HepG2 (cell line): ENCODE results near the gene FGFR1OP2. TPM values are rescaled to one million over a fixed set of nuclear protein-coding genes. Genes with fewer than 3 reads are reported as not detected.

Source experiments
- ATAC-seq: fragments of 200-7000 bp; cut with Tn5 transposase; 3 replicates; pipeline ENCODE4 v1.9.1; 2020; ENCODE audit warnings: mild to moderate bottlenecking, moderate library complexity
- BruUV-seq: library from RNA; stranded (reverse); fragments of 400-500 nt; replicated peaks from 2 replicates; lab custom pipeline; 2021; lab: Mats Ljungman, UMichigan
- CTCF ChIA-PET: fragments of 300-600 bp; formaldehyde crosslinking; extraction: SDS; loops from one replicate; lab custom pipeline; 2021; ENCODE audit warnings: low total read pairs, inconsistent platforms, low intra/inter-chr PET ratio; lab: Yijun Ruan, JAX
- POLR2A ChIA-PET: fragments of 350-600 bp; sonication (Branson Sonifier 250); formaldehyde crosslinking; loops from one replicate; lab custom pipeline; 2020; ENCODE audit warnings: antibody characterized with exemption, inconsistent platforms; lab: Yijun Ruan, JAX
- DNase-seq: peaks from one replicate; pipeline ENCODE4 v3.0.0-alpha.2; 2015; ENCODE audit warnings: low spot score
- FAIRE-seq: peaks from 3 replicates; lab custom pipeline; 2011; peaks lifted over from hg19 to GRCh38; lab: Jason Lieb, UNC
- H2AFZ ChIP-seq: one replicate; pipeline ENCODE4 v1.6.1; 2011; ENCODE audit warnings: low read length, inconsistent platforms
- H3K27ac ChIP-seq: fragments of 300-600 bp; 3 replicates; pipeline ENCODE4 v1.8.0; 2011; ENCODE audit warnings: mixed run types, mild to moderate bottlenecking, mixed read lengths, low read length, inconsistent platforms; ENCODE audit not compliant: insufficient read depth; ENCODE audit errors: extremely low read length
- H3K27me3 ChIP-seq, 2 experiments: fragments of 200-600 bp in 1 of 2; 2 replicates in 1 of 2; 3 replicates in 1 of 2; pipeline versions ENCODE4 v1.6.0 to v1.8.0; 2011; ENCODE audit warnings: low read length in 2 of 2, mild to moderate bottlenecking in 2 of 2, moderate library complexity in 2 of 2, inconsistent platforms in 1 of 2; ENCODE audit not compliant: insufficient read depth in 2 of 2, control insufficient read depth in 1 of 2
- H3K36me3 ChIP-seq, 2 experiments: fragments of 200-600 bp in 1 of 2; replicated peaks in 1 of 2; 2 replicates in 1 of 2; 3 replicates in 1 of 2; pipeline versions ENCODE4 v1.5.1 to v1.8.0; 2011; ENCODE audit warnings: low read length in 2 of 2, inconsistent platforms in 1 of 2; ENCODE audit not compliant: insufficient read depth in 2 of 2, control insufficient read depth in 1 of 2
- H3K4me1 ChIP-seq: 2 replicates; pipeline ENCODE4 v1.5.1; 2012; ENCODE audit warnings: low read length, inconsistent platforms; ENCODE audit not compliant: insufficient read depth
- H3K4me2 ChIP-seq: 2 replicates; pipeline ENCODE4 v1.6.0; 2011; ENCODE audit warnings: low read depth, low read length, inconsistent platforms
- H3K4me3 ChIP-seq, 3 experiments: fragments of 200-600 bp in 1 of 3; sonication (generic), shearing (Covaris generic) in 1 of 3; replicated peaks in 1 of 3; 2 replicates each; pipeline ENCODE4 v1.5.1; 2011 to 2016; ENCODE audit warnings: low read length in 3 of 3, inconsistent platforms in 2 of 3, low read depth in 2 of 3, mild to moderate bottlenecking in 2 of 3, control low read depth in 1 of 3, mixed read lengths in 1 of 3; ENCODE audit not compliant: insufficient read depth in 1 of 3
- H3K79me2 ChIP-seq: one replicate; pipeline ENCODE4 v1.6.1; 2011; ENCODE audit warnings: low read length, inconsistent platforms; ENCODE audit not compliant: insufficient read depth
- H3K9ac ChIP-seq: 2 replicates; pipeline ENCODE4 v1.6.0; 2011; ENCODE audit warnings: mild to moderate bottlenecking, low read depth, low read length, inconsistent platforms; ENCODE audit not compliant: insufficient read depth
- H3K9me3 ChIP-seq: 2 replicates; pipeline ENCODE4 v1.5.1; 2012; ENCODE audit warnings: mild to moderate bottlenecking, low read length
- H4K20me1 ChIP-seq: 2 replicates; pipeline ENCODE4 v1.6.0; 2011; ENCODE audit warnings: inconsistent platforms, mild to moderate bottlenecking, low read length, moderate library complexity; ENCODE audit not compliant: insufficient read depth
- CBX5 ChIP-seq: sonication (generic); formaldehyde crosslinking; IDR thresholded peaks from 2 replicates; pipeline ENCODE4 v1.4.0; 2020; ENCODE audit warnings: missing genetic modification reagents, borderline replicate concordance
- E2F1 ChIP-seq: sonication (generic); formaldehyde crosslinking; IDR thresholded peaks from 2 replicates; pipeline ENCODE4 v1.5.0; 2020; ENCODE audit warnings: missing genetic modification reagents
- EEA1 ChIP-seq: sonication (generic); formaldehyde crosslinking; IDR thresholded peaks from 2 replicates; pipeline ENCODE4 v1.5.1; 2020; ENCODE audit warnings: mild to moderate bottlenecking, missing genetic modification reagents, borderline replicate concordance
- FLYWCH1 ChIP-seq: sonication (generic); formaldehyde crosslinking; IDR thresholded peaks from 2 replicates; pipeline ENCODE4 v1.8.1; 2023; ENCODE audit warnings: mild to moderate bottlenecking, missing genetic modification reagents
- GATAD2A ChIP-seq: IDR thresholded peaks from 2 replicates; pipeline ENCODE4 v1.6.1; 2016
- KAT7 ChIP-seq: IDR thresholded peaks from 2 replicates; pipeline ENCODE4 v1.6.1; 2018; ENCODE audit warnings: borderline replicate concordance, missing compliant biosample characterization
- NFYC ChIP-seq: IDR thresholded peaks from 2 replicates; pipeline ENCODE4 v1.6.1; 2016; ENCODE audit warnings: missing genetic modification reagents, missing compliant biosample characterization
- RBM39 ChIP-seq: fragments of 200-400 bp; formaldehyde crosslinking; IDR thresholded peaks from one replicate; pipeline ENCODE4 v1.6.1; 2018; ENCODE audit warnings: antibody characterized with exemption, mild to moderate bottlenecking, low read depth, low read length; ENCODE audit not compliant: poor library complexity, severe bottlenecking
- SNAI1 ChIP-seq: sonication (generic); formaldehyde crosslinking; IDR thresholded peaks from 2 replicates; pipeline ENCODE4 v1.5.0; 2020; ENCODE audit warnings: mild to moderate bottlenecking, missing genetic modification reagents, borderline replicate concordance
- TCF7 ChIP-seq: sonication (generic); IDR thresholded peaks from 2 replicates; pipeline ENCODE4 v1.6.1; 2016; ENCODE audit warnings: antibody characterized with exemption, low read depth
- ZNF770 ChIP-seq: sonication (generic); formaldehyde crosslinking; IDR thresholded peaks from 2 replicates; pipeline ENCODE4 v1.5.0; 2020; ENCODE audit warnings: mild to moderate bottlenecking, missing genetic modification reagents
- WGBS: methylation state at CpG from one replicate; pipeline ENCODE4 v1.1.6; 2017; ENCODE audit warnings: low lambda C conversion rate; 5-methylcytosine and 5-hydroxymethylcytosine counted together
- in situ Hi-C: cut with HindIII; loops from 2 replicates; pipeline ENCODE4 v1.10.0; 2017; ENCODE audit warnings: low pct_unique_long_range_greater_than_20kb; ENCODE audit not compliant: extremely low pct_ligation_motif_present
- intact Hi-C: fragments of 100-400 bp; cut with micrococcal nuclease; formaldehyde crosslinking; loops from one replicate; pipeline ENCODE4 v1.10.0; 2022; ENCODE audit not compliant: unreplicated experiment
- polyA plus RNA-seq, 8 experiments: library from polyadenylated mRNA; depleted of rRNA in 3 of 8; stranded (reverse) in 7 of 8; unstranded in 1 of 8; fragments of >200 nt; fragmentation: Illumina TruSeq in 4 of 8; extraction: Trizol in 4 of 8; gene quantifications; 2 replicates each; pipeline versions ENCODE4 v1.2.1 to v1.2.3, GENCODE V29; 2011 to 2016; ENCODE audit warnings: low read depth in 4 of 8, missing spikeins in 1 of 8, mixed read lengths in 1 of 8; ENCODE audit not compliant: insufficient read depth in 1 of 8
- total RNA-seq, 5 experiments: library from RNA; depleted of rRNA; stranded (reverse); fragments of >200 nt; fragmentation: Illumina TruSeq; extraction: Trizol; gene quantifications; 2 replicates each; pipeline ENCODE4 v1.2.3, GENCODE V29; 2016; ENCODE audit warnings: low read depth in 1 of 5
- TF ChIP-seq, protein P1 (sequence below): sonication (generic); formaldehyde crosslinking; IDR thresholded peaks from 2 replicates; pipeline ENCODE4 v1.9.0; 2022; ENCODE audit warnings: low read depth, missing genetic modification reagents
- TF ChIP-seq, protein P2 (sequence below): sonication (generic); formaldehyde crosslinking; IDR thresholded peaks from 2 replicates; pipeline ENCODE4 v1.8.0; 2022; ENCODE audit warnings: low read depth, missing genetic modification reagents
- TF ChIP-seq, protein P3 (sequence below): sonication (generic); formaldehyde crosslinking; IDR thresholded peaks from 2 replicates; pipeline ENCODE4 v1.4.0; 2020; ENCODE audit warnings: missing genetic modification reagents, borderline replicate concordance

FGFR1OP2 gene
- total and polyA plus RNA-seq, 2 of the 13 experiments (the other 11 are each of a cell fraction or from before 2014, with no cell fraction given), result 18.3 to 38.1 TPM

DNA sequence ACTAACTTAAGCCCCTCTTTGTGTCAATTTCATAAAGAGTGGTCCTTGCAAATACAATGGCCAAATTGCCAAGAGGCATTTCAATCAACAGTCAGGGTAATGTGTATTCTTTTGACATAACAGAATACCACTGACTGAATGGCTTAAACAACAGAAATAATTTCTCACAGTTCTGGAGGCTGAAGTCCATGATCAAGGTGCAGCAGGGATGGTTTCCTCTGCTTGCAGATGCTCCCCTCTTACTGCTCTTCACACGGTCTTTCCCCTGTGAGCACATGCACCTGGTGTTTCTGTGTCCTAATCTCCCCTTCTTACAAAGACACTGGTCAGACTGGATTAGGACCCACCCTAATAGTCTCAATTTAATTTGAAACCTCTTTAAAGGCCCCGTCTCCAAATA, 31.9 kb downstream of the FGFR1OP2 start (continued):
- TF ChIP-seq, protein P1, sequence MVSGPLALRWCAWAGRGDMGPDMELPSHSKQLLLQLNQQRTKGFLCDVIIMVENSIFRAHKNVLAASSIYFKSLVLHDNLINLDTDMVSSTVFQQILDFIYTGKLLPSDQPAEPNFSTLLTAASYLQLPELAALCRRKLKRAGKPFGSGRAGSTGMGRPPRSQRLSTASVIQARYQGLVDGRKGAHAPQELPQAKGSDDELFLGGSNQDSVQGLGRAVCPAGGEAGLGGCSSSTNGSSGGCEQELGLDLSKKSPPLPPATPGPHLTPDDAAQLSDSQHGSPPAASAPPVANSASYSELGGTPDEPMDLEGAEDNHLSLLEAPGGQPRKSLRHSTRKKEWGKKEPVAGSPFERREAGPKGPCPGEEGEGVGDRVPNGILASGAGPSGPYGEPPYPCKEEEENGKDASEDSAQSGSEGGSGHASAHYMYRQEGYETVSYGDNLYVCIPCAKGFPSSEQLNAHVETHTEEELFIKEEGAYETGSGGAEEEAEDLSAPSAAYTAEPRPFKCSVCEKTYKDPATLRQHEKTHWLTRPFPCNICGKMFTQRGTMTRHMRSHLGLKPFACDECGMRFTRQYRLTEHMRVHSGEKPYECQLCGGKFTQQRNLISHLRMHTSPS (CRISPR knock-in tag), result no peak
- TF ChIP-seq RBM39, result no peak
- TF ChIP-seq, all 625 proteins: peak for 0

GRCh38 chr12:26971963-26972362, 33.7 kb downstream of the FGFR1OP2 start:
- POLR2A ChIA-PET, result no interaction called here
- 89% methylated on average over 2 of the region's 2 CpGs for WGBS
- Histone ChIP-seq H3K4me3 (no peak overlapping the region), H3K9me3 (no peaks in the 10 kb centered on the region), H3K4me2 (no peak overlapping the region), H2AFZ (no peak overlapping the region), H3K79me2 (no peaks in the 10 kb centered on the region), H3K27ac (no peak overlapping the region), H3K27me3 (no peaks in the 10 kb centered on the region), H3K4me1 (no peaks in the 10 kb centered on the region), H3K9ac (no peak overlapping the region), H4K20me1 (no peaks in the 10 kb centered on the region), H3K36me3 (peaks cover 8 to 29% of the 10 kb centered on the region in 2 experiments)
- BruUV-seq, result TSS peak; percentile 45
- intact Hi-C loops, result no loop called here
- ATAC-seq, result no peak
- in situ Hi-C loops, result no loop called here
- no peak for FAIRE-seq
- CTCF ChIA-PET, result no interaction called here
- DNase-seq, result no peak
- TF ChIP-seq SNAI1 (no peak), CBX5 (CRISPR knock-in tag) (no peak), KAT7 (CRISPR knock-in tag) (no peak), FLYWCH1 (no peak), ZNF770 (CRISPR knock-in tag) (no peak), NFYC (no peak), E2F1 (CRISPR knock-in tag) (no peak), EEA1 (CRISPR knock-in tag) (no peak), GATAD2A (CRISPR knock-in tag) (no peak), TCF7 (no peak)
- TF ChIP-seq, protein P2, sequence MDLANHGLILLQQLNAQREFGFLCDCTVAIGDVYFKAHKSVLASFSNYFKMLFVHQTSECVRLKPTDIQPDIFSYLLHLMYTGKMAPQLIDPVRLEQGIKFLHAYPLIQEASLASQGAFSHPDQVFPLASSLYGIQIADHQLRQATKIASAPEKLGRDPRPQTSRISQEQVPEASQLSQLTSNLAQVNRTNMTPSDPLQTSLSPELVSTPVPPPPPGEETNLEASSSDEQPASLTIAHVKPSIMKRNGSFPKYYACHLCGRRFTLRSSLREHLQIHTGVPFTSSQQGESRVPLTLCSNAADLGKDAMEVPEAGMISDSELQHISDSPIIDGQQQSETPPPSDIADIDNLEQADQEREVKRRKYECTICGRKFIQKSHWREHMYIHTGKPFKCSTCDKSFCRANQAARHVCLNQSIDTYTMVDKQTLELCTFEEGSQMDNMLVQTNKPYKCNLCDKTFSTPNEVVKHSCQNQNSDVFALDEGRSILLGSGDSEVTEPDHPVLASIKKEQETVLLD (CRISPR knock-in tag), result no peak
- TF ChIP-seq, protein P3, sequence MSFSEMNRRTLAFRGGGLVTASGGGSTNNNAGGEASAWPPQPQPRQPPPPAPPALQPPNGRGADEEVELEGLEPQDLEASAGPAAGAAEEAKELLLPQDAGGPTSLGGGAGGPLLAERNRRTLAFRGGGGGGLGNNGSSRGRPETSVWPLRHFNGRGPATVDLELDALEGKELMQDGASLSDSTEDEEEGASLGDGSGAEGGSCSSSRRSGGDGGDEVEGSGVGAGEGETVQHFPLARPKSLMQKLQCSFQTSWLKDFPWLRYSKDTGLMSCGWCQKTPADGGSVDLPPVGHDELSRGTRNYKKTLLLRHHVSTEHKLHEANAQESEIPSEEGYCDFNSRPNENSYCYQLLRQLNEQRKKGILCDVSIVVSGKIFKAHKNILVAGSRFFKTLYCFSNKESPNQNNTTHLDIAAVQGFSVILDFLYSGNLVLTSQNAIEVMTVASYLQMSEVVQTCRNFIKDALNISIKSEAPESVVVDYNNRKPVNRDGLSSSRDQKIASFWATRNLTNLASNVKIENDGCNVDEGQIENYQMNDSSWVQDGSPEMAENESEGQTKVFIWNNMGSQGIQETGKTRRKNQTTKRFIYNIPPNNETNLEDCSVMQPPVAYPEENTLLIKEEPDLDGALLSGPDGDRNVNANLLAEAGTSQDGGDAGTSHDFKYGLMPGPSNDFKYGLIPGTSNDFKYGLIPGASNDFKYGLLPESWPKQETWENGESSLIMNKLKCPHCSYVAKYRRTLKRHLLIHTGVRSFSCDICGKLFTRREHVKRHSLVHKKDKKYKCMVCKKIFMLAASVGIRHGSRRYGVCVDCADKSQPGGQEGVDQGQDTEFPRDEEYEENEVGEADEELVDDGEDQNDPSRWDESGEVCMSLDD (CRISPR knock-in tag), result no peak
